Adrenal gland (tissue), 5 donors: ENCODE measurements around the gene AGAP6.
"Not testable (repeated sequence)": the region's sequence is repeated elsewhere in the genome, so short reads cannot be mapped to it uniquely, and the experiment has no call there.

Source experiments
- POLR2A ChIP-seq, 2 donors: fragments of 450-650 bp; IDR thresholded peaks; one replicate each; pipeline ENCODE4 v1.6.1; 2017; ENCODE audit warnings: antibody characterized with exemption in 2 of 2, mild to moderate bottlenecking in 2 of 2, moderate library complexity in 1 of 2
- TF ChIP-seq, protein P1 (sequence below), 6 experiments: fragments of 450-650 bp in 4 of 6; fragments of 200-600 bp in 2 of 6; sonication (generic) in 1 of 6; IDR thresholded peaks; 1 replicate in 5 of 6; 2 replicates in 1 of 6; pipeline versions ENCODE4 v1.5.1 to v1.8.0; 2016 to 2021; ENCODE audit warnings: antibody characterized with exemption in 6 of 6, mild to moderate bottlenecking in 2 of 6, moderate library complexity in 1 of 6
- donor health status: DM: no; HTN: no; CAD: no.

GRCh38 chr10:50058727-50059126 lies 70.5 kb downstream of the AGAP6 start:
- not testable (repeated sequence) for TF ChIP-seq POLR2A (IDR thresholded peaks at IDR 0.05)
- TF ChIP-seq, protein P1, sequence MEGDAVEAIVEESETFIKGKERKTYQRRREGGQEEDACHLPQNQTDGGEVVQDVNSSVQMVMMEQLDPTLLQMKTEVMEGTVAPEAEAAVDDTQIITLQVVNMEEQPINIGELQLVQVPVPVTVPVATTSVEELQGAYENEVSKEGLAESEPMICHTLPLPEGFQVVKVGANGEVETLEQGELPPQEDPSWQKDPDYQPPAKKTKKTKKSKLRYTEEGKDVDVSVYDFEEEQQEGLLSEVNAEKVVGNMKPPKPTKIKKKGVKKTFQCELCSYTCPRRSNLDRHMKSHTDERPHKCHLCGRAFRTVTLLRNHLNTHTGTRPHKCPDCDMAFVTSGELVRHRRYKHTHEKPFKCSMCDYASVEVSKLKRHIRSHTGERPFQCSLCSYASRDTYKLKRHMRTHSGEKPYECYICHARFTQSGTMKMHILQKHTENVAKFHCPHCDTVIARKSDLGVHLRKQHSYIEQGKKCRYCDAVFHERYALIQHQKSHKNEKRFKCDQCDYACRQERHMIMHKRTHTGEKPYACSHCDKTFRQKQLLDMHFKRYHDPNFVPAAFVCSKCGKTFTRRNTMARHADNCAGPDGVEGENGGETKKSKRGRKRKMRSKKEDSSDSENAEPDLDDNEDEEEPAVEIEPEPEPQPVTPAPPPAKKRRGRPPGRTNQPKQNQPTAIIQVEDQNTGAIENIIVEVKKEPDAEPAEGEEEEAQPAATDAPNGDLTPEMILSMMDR (IDR thresholded peaks at IDR 0.05) = not testable (repeated sequence)
